HUES6 (cell line): ENCODE measurements around the gene CCDC9.
"Not testable (repeated sequence)": the region's sequence is repeated elsewhere in the genome, so short reads cannot be mapped to it uniquely, and the experiment has no call there.

Source experiments
- H3K27ac ChIP-seq: 2 replicates; pipeline ENCODE4 v1.7.0; 2013; ENCODE audit warnings: low read depth, mild to moderate bottlenecking, low read length, inconsistent platforms
- H3K27me3 ChIP-seq: 2 replicates; pipeline ENCODE4 v1.6.1; 2013; ENCODE audit warnings: low read length; ENCODE audit not compliant: control insufficient read depth, insufficient read depth
- H3K36me3 ChIP-seq: 2 replicates; pipeline ENCODE4 v1.6.1; 2013; ENCODE audit warnings: low read length; ENCODE audit not compliant: control insufficient read depth, insufficient read depth
- H3K4me1 ChIP-seq: 2 replicates; pipeline ENCODE4 v1.6.1; 2013; ENCODE audit warnings: low read length; ENCODE audit not compliant: control insufficient read depth, insufficient read depth
- H3K4me3 ChIP-seq: 2 replicates; pipeline ENCODE4 v1.5.1; 2013; ENCODE audit warnings: low read depth, low read length
- H3K9ac ChIP-seq: one replicate; pipeline ENCODE4 v1.6.1; 2013; ENCODE audit warnings: mild to moderate bottlenecking, low read length
- H3K9me3 ChIP-seq: 2 replicates; pipeline ENCODE4 v1.6.1; 2013; ENCODE audit warnings: low read depth, low read length; ENCODE audit not compliant: control insufficient read depth, insufficient read depth

Gene CCDC9

GRCh38 chr19:47253970-47254369 lies 2.4 kb upstream of the CCDC9 start:
- no peak overlapping the region for H3K4me3 ChIP-seq
- no peaks in the 10 kb centered on the region for H3K9me3 ChIP-seq
- no peak overlapping the region for H3K27ac ChIP-seq
- no peaks in the 10 kb centered on the region for H3K27me3 ChIP-seq
- no peak overlapping the region for H3K9ac ChIP-seq
- H3K36me3 ChIP-seq, result peaks cover 6% of the 10 kb centered on the region
- H3K4me1 ChIP-seq, result peaks cover 8% of the 10 kb centered on the region; the same call in 1 of the 2 replicates

DNA sequence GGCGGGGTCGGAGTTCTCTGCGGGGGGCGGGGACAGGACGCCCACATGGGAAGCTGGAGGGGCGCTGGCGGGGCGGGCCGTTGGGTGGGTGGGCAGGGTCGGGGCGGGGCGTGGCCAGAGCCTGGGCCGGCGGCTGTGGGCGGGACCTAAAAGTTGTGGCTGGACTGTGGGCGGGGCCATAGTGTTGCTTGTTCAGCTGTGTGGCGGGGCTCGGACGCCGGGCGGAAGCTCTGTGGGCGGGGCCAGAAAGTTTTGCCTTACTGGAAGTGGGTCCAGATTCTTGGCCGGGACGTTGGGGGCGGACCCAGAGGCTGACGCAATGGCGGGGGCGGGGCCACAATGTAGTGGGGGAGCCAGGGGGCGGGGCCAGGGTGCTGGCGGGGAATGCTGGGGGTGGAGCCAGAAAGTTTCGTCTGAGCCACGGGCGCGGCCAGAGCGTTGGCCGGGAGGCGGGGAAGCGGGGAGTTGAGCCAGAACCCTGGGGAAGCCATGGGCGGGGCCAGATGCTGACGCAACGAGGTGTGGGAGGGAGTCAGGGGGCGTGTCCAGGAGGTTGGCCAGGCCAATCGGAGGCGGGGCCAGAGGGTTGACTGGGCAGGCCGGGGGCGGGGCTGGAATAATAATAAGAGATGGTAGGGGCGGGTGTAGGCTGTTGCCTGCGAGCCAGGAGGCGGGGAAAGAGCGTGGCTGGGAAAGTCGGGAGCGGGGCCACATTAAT lies 527 bp downstream of the CCDC9 start:
- Histone ChIP-seq H3K9ac (peak overlapping the region; percentile 88), H3K36me3 (peaks cover 31% of the 10 kb centered on the region), H3K4me3 (peak overlapping the region; percentile 81), H3K27ac (peak overlapping the region; percentile 82), H3K4me1 (0 out of 2 replicates have a peak, but pooled peaks cover 5% of the 10 kb centered on the region), H3K9me3 (no peaks in the 10 kb centered on the region), H3K27me3 (no peaks in the 10 kb centered on the region)

DNA sequence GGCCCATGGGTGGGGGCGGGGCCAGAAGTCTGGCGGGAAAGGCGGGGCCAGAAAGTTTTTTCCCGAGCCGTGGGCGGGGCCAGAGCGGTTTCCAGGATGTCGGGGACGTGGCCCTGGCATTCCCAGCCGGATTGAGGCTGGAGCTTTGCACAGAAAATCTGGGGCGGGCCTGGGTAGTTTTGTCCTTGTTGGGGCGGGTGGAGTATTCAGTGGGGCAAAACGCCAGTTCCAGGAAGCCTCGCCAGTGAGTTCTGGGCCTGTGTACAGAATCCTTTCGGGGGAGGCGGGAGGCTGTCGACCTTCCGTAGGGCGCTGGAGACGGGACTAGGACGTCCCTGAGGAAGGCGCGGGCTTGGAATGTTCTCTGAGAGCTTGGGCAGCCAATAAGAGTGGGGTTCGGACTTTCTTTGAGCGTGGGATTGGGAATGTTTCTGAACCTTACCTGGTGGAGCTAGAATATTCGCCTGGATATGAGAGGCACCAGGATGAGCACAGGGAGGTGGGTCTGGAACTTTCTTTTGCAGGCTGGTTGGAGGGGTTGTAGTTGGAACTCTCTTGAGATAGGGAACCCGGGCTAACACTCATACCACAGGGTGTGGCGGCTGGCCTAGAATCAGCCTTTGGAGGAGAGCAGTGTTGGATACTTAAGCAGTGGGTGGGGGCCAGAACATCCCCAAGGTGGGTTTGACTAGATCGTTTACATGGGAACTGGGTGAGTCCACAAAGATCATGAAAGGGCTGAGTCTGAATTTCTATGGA lies 1.3 kb downstream of the CCDC9 start:
- no peaks in the 10 kb centered on the region for H3K27me3 ChIP-seq
- H3K27ac ChIP-seq, result peak overlapping the region; percentile 50; the same call in 1 of the 2 replicates
- peaks cover 37% of the 10 kb centered on the region for H3K36me3 ChIP-seq
- H3K9me3 ChIP-seq, result no peaks in the 10 kb centered on the region
- peak overlapping the region; percentile 75 for H3K9ac ChIP-seq
- peak overlapping the region; percentile 81 for H3K4me3 ChIP-seq
- 0 out of 2 replicates have a peak, but pooled peaks cover 5% of the 10 kb centered on the region for H3K4me1 ChIP-seq

GRCh38 chr19:47258434-47258833 lies 2.1 kb downstream of the CCDC9 start:
- H3K27ac ChIP-seq, result no peak overlapping the region
- H3K9me3 ChIP-seq, result no peaks in the 10 kb centered on the region
- peaks cover 43% of the 10 kb centered on the region for H3K36me3 ChIP-seq
- no peak overlapping the region for H3K9ac ChIP-seq
- no peaks in the 10 kb centered on the region for H3K27me3 ChIP-seq
- H3K4me1 ChIP-seq, result 0 out of 2 replicates have a peak, but pooled peaks cover 5% of the 10 kb centered on the region
- peak overlapping the region; percentile 81; the same call in 1 of the 2 replicates for H3K4me3 ChIP-seq

GRCh38 chr19:47258895-47259555 lies 2.7 kb downstream of the CCDC9 start:
- Histone ChIP-seq H3K4me3 (no peak overlapping the region), H3K27me3 (no peaks in the 10 kb centered on the region), H3K9me3 (no peaks in the 10 kb centered on the region), H3K27ac (no peak overlapping the region), H3K9ac (no peak overlapping the region), H3K4me1 (0 out of 2 replicates have a peak, but pooled peaks cover 5% of the 10 kb centered on the region), H3K36me3 (peaks cover 45% of the 10 kb centered on the region)

- Histone ChIP-seq H3K9me3 (no peaks in the 10 kb centered on the region), H3K36me3 (peaks cover 59% of the 10 kb centered on the region), H3K27ac (no peak overlapping the region), H3K4me1 (0 out of 2 replicates have a peak, but pooled peaks cover 5% of the 10 kb centered on the region), H3K27me3 (no peaks in the 10 kb centered on the region), H3K9ac (no peak overlapping the region), H3K4me3 (no peak overlapping the region)
Measured at GRCh38 chr19:47260476-47260875, 4.2 kb downstream of the CCDC9 start.

- not testable (repeated sequence) for H3K9me3 ChIP-seq, H3K4me1 ChIP-seq, H3K27ac ChIP-seq, H3K4me3 ChIP-seq, H3K27me3 ChIP-seq, H3K9ac ChIP-seq
- peaks cover 70% of the 10 kb centered on the region for H3K36me3 ChIP-seq
Measured at GRCh38 chr19:47261946-47262793, 5.8 kb downstream of the CCDC9 start.

GRCh38 chr19:47264629-47265028 lies 8.3 kb downstream of the CCDC9 start:
- H3K9ac ChIP-seq, result no peak overlapping the region
- H3K27me3 ChIP-seq, result no peaks in the 10 kb centered on the region
- peaks cover 73% of the 10 kb centered on the region for H3K36me3 ChIP-seq
- no peak overlapping the region for H3K27ac ChIP-seq
- H3K4me3 ChIP-seq, result no peak overlapping the region
- H3K4me1 ChIP-seq, result no peaks in the 10 kb centered on the region
- no peaks in the 10 kb centered on the region for H3K9me3 ChIP-seq

- no peak overlapping the region for H3K9ac ChIP-seq
- H3K27me3 ChIP-seq, result no peaks in the 10 kb centered on the region
- H3K4me3 ChIP-seq, result no peak overlapping the region
- H3K27ac ChIP-seq, result no peak overlapping the region
- H3K9me3 ChIP-seq, result no peaks in the 10 kb centered on the region
- no peaks in the 10 kb centered on the region for H3K4me1 ChIP-seq
- H3K36me3 ChIP-seq, result peaks cover 74% of the 10 kb centered on the region
Measured at GRCh38 chr19:47266401-47266941, 10.1 kb downstream of the CCDC9 start.

- H3K27me3 ChIP-seq, result no peaks in the 10 kb centered on the region
Measured at GRCh38 chr19:47267350-47267759, 11.0 kb downstream of the CCDC9 start.

More at GRCh38 chr19:47267350-47267759, 11.0 kb downstream of the CCDC9 start:
- Histone ChIP-seq H3K36me3 (peaks cover 69% of the 10 kb centered on the region), H3K4me3 (no peak overlapping the region), H3K27ac (no peak overlapping the region), H3K4me1 (peaks cover 7% of the 10 kb centered on the region), H3K9ac (no peak overlapping the region), H3K9me3 (no peaks in the 10 kb centered on the region)
